Chondrocyte (in vitro differentiated cells): ENCODE results near the gene TNFSF9. TPM values are rescaled to one million over a fixed set of nuclear protein-coding genes. Genes with fewer than 3 reads are reported as not detected.
A peak's percentile ranks its signal among the peaks of the same experiment; 100 is the strongest.
"Not testable (repeated sequence)": the region's sequence is repeated elsewhere in the genome, so short reads cannot be mapped to it uniquely, and the experiment has no call there.

ENCODE experiments used
- DNase-seq: peaks from one replicate; pipeline ENCODE4 v3.0.0; 2021; ENCODE audit warnings: mixed read lengths, low spot score
- H3K27ac Mint-ChIP-seq: one replicate; pipeline ENCODE4 v1.8.0; 2021; ENCODE audit warnings: mild to moderate bottlenecking, moderate library complexity, mixed read lengths; ENCODE audit not compliant: unreplicated experiment
- H3K27me3 Mint-ChIP-seq: 2 replicates; pipeline ENCODE4 v1.8.0; 2021; ENCODE audit warnings: low read depth, mixed read lengths
- H3K36me3 Mint-ChIP-seq: 2 replicates; pipeline ENCODE4 v1.8.0; 2021; ENCODE audit warnings: low read depth, mixed read lengths
- H3K4me1 Mint-ChIP-seq: 2 replicates; pipeline ENCODE4 v1.8.0; 2021; ENCODE audit warnings: low read depth, mild to moderate bottlenecking, mixed read lengths
- H3K4me3 Mint-ChIP-seq: one replicate; pipeline ENCODE4 v1.8.0; 2021; ENCODE audit warnings: mild to moderate bottlenecking, moderate library complexity, mixed read lengths; ENCODE audit not compliant: unreplicated experiment
- H3K9me3 Mint-ChIP-seq: 2 replicates; pipeline ENCODE4 v1.8.0; 2021; ENCODE audit warnings: low read depth, mixed read lengths
- CTCF ChIP-seq: fragments of 200-600 bp; sonication (generic); IDR thresholded peaks from 2 replicates; pipeline ENCODE4 v1.5.0; 2021; ENCODE audit warnings: antibody characterized with exemption, mild to moderate bottlenecking, moderate library complexity
- total RNA-seq: library from RNA; stranded (reverse); gene quantifications from 3 replicates; pipeline ENCODE4 v1.2.1, GENCODE V29; 2021

The TNFSF9 gene
- total RNA-seq, 1 donor from 2014 or later = 5.9 TPM

- Mint-ChIP-seq H3K36me3 (peaks cover 3% of the 10 kb centered on the region), H3K27ac (no peak overlapping the region), H3K9me3 (no peaks in the 10 kb centered on the region), H3K4me3 (peak overlapping the region; percentile 66), H3K27me3 (peaks cover 33% of the 10 kb centered on the region), H3K4me1 (peaks cover 6% of the 10 kb centered on the region)
- DNase-seq = no peak
- no peak for TF ChIP-seq CTCF
Measured at GRCh38 chr19:6500837-6501739, 29.7 kb upstream of the TNFSF9 start.

- Mint-ChIP-seq H3K27ac (no peak within 1 kb of the TSS), H3K36me3 (peaks cover 3% of the 10 kb centered on the region), H3K4me3 (peak within 1 kb of the TSS; percentile 66), H3K9me3 (no peaks in the 10 kb centered on the region), H3K4me1 (peaks cover 6% of the 10 kb centered on the region), H3K27me3 (peaks cover 33% of the 10 kb centered on the region)
- peak; percentile 22 for TF ChIP-seq CTCF
- no peak for DNase-seq
Measured at GRCh38 chr19:6501740-6502648, 28.8 kb upstream of the TNFSF9 start, which contains the start of gene TUBB4A. TSS of gene TUBB4A (minus strand) at chr19:6502309. CDS start at chr19:6502212, 97 bp downstream.

- Mint-ChIP-seq H3K27ac (no peak overlapping the region), H3K4me1 (peaks cover 6% of the 10 kb centered on the region), H3K9me3 (no peaks in the 10 kb centered on the region), H3K27me3 (peaks cover 29% of the 10 kb centered on the region), H3K36me3 (peaks cover 3% of the 10 kb centered on the region), H3K4me3 (no peak overlapping the region)
- DNase-seq = no peak
- no peak for TF ChIP-seq CTCF
Measured at GRCh38 chr19:6503407-6504201, 27.2 kb upstream of the TNFSF9 start.

- H3K4me1 Mint-ChIP-seq, H3K27ac Mint-ChIP-seq, H3K27me3 Mint-ChIP-seq, H3K4me3 Mint-ChIP-seq, H3K36me3 Mint-ChIP-seq, H3K9me3 Mint-ChIP-seq, DNase-seq: not testable (repeated sequence)
Measured at GRCh38 chr19:6508028-6508771, 22.6 kb upstream of the TNFSF9 start.
